ENCODE results near the gene AK1. TPM values are rescaled to one million over a fixed set of nuclear protein-coding genes. Genes with fewer than 3 reads are reported as not detected.

Gene AK1
- total RNA-seq, 3 donors from 2014 or later = 66.7 to 157 (median 106) TPM

DNA sequence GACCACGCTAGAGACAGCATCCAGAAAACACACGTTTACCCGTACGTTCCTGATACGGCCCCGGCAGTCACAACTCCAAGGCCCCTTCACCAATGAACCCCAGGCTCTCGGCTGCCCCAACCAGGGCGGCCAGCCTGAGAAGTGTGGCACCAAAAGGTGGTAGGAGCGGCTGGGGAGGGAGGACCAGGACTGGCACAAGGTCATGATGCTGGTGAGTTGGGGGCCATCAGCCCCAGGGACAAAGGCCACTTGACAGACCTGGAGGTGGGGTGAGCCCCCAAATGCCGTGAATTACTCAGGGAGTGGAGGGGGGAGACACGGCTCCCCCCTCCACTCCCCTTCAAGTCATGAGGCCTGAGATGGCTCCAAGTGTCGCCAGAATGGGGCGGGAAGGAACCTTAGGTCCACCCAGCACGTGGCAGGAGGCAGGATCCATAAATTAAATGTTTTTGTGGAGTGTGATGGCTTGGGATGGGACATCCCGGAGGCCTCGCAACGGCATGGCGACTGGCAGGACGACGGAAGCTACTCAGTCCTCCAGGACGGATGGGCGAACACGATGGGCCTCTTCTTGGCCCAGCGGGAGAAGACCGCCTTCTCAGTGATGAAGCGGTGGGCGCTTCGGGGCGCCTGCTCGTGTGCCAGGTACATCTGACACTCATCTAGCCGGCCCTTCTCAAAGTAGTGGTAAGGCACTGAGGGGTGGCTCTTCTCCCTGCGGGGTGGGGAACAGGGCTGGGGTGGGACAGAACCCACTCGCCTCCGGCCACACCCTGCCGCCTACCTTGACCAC lies 30.6 kb upstream of the AK1 start:
- no peaks in the 10 kb centered on the region for H3K36me3 ChIP-seq (ENCODE audit: low read depth)
- intact Hi-C loops (cut with DNase I, micrococcal nuclease) = no loop called here
- ATAC-seq (no peak), DNase-seq (no peak)
- peaks cover 61% of the 10 kb centered on the region for H3K4me1 ChIP-seq (ENCODE audit: low read depth)
- no peaks in the 10 kb centered on the region for H3K9me3 ChIP-seq
- TF ChIP-seq, protein P1, sequence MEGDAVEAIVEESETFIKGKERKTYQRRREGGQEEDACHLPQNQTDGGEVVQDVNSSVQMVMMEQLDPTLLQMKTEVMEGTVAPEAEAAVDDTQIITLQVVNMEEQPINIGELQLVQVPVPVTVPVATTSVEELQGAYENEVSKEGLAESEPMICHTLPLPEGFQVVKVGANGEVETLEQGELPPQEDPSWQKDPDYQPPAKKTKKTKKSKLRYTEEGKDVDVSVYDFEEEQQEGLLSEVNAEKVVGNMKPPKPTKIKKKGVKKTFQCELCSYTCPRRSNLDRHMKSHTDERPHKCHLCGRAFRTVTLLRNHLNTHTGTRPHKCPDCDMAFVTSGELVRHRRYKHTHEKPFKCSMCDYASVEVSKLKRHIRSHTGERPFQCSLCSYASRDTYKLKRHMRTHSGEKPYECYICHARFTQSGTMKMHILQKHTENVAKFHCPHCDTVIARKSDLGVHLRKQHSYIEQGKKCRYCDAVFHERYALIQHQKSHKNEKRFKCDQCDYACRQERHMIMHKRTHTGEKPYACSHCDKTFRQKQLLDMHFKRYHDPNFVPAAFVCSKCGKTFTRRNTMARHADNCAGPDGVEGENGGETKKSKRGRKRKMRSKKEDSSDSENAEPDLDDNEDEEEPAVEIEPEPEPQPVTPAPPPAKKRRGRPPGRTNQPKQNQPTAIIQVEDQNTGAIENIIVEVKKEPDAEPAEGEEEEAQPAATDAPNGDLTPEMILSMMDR (IDR thresholded peaks at IDR 0.05) = no peak
- H3K4me3 ChIP-seq = no peak overlapping the region

- ATAC-seq (peak; percentile 39), DNase-seq (peak in 2 of 3 donors; percentile 69 to 83)
- Histone ChIP-seq H3K4me1 (ENCODE audit: low read depth) (peaks cover 68% of the 10 kb centered on the region), H3K9me3 (no peaks in the 10 kb centered on the region), H3K4me3 (no peak overlapping the region), H3K36me3 (ENCODE audit: low read depth) (no peaks in the 10 kb centered on the region)
- TF ChIP-seq, protein P1 (IDR thresholded peaks at IDR 0.05) = no peak
- intact Hi-C loops (cut with DNase I, micrococcal nuclease) = no loop called here
These were observed 28.3 kb upstream of the AK1 start for GRCh38 chr9:127905788-127906191.

DNA sequence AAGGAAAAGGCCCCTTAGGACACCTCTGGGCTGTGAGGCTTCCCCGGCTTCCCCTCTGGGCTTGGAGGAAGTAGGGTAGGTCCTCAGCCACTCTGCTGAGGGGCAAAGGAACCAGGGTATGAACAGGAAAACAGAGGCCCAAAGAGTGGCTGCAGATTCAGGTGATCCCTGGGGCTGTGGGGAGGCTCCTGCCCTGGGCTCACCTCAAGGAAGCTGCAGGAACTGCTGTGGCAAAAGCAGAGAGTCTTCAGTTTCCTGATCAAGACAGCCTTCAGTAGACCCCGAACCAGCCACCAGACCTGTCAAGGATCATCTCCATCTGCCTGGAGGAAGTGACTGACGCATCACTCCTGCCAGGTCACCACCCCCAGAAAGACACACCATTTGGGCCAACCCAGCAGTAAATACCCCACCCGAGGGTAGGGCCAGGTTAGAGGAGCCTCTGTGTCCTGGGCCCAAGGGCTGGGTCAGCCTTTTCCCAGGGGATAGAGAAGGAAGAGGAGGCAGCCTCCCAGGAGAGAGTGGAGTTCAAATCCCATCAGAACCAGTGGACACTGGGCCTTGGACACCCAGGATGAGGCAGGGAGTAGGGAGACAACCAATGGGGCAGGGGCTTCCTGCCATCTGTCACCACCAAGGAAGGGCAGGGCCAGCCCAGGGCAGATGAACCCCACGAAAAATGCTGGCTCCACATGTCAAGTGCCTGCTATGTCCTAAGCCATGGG lies 27.7 kb upstream of the AK1 start:
- peaks cover 64% of the 10 kb centered on the region for H3K4me1 ChIP-seq (ENCODE audit: low read depth)
- H3K4me3 ChIP-seq = no peak overlapping the region
- intact Hi-C loops (cut with DNase I, micrococcal nuclease) = no loop called here
- H3K36me3 ChIP-seq (ENCODE audit: low read depth) = no peaks in the 10 kb centered on the region
- peak; percentile 80 for ATAC-seq
- DNase-seq = peak; percentile 80 to 86 (median 84)
- TF ChIP-seq, protein P1 (IDR thresholded peaks at IDR 0.05) = no peak
- H3K9me3 ChIP-seq = no peaks in the 10 kb centered on the region

- TF ChIP-seq, protein P1 (IDR thresholded peaks at IDR 0.05) = no peak
- Histone ChIP-seq H3K4me1 (ENCODE audit: low read depth) (peaks cover 69% of the 10 kb centered on the region), H3K36me3 (ENCODE audit: low read depth) (no peaks in the 10 kb centered on the region), H3K4me3 (no peak overlapping the region), H3K9me3 (no peaks in the 10 kb centered on the region)
- intact Hi-C loops (cut with DNase I, micrococcal nuclease) = no loop called here
- peak in 1 of 3 donors; percentile 66 for DNase-seq
- peak; percentile 3 for ATAC-seq
These were observed 27.1 kb upstream of the AK1 start for GRCh38 chr9:127904561-127905003.

- Histone ChIP-seq H3K36me3 (ENCODE audit: low read depth) (no peaks in the 10 kb centered on the region), H3K9me3 (no peaks in the 10 kb centered on the region), H3K4me3 (no peak overlapping the region), H3K4me1 (ENCODE audit: low read depth) (peaks cover 72% of the 10 kb centered on the region)
- DNase-seq = peak; percentile 94 to 96 (median 96)
- peak; percentile 72 for ATAC-seq
- TF ChIP-seq, protein P1 (IDR thresholded peaks at IDR 0.05) = no peak
- intact Hi-C loops (cut with DNase I, micrococcal nuclease) = no loop called here
These were observed 26.3 kb upstream of the AK1 start for GRCh38 chr9:127903557-127904475.
